ENCODE results near the gene RABAC1. TPM values are rescaled to one million over a fixed set of nuclear protein-coding genes. Genes with fewer than 3 reads are reported as not detected.

RABAC1 gene
- total and polyA plus RNA-seq, 9 of the 15 experiments (the other 6 are each of a cell fraction or from before 2014, with no cell fraction given), result 2.4 to 28.1 (median 9.3) TPM

GRCh38 chr19:41928221-41928683, 30.9 kb downstream of the RABAC1 start, which contains the start of gene ERFL (continued):
- TF ChIP-seq PRDM10 (IDR thresholded peaks at IDR 0.05; ENCODE audit: partially characterized antibody), result no peak
- TF ChIP-seq CBFA2T2 (conservative IDR thresholded peaks at IDR 0.05), result no peak
- TF ChIP-seq ZFP36 (IDR thresholded peaks at IDR 0.05; ENCODE audit: low read depth, low read length, partially characterized antibody), result no peak
- no peak for TF ChIP-seq HEY1 (CRISPR knock-in tag; IDR thresholded peaks at IDR 0.05; ENCODE audit: borderline replicate concordance)
- TF ChIP-seq GTF3C2 (IDR thresholded peaks at IDR 0.05; ENCODE audit: borderline replicate concordance, extremely low read depth, insufficient read length), result no peak
- no peak for TF ChIP-seq NR2F6 (CRISPR knock-in tag; IDR thresholded peaks at IDR 0.05)
- no peak; the same call in 1 of the 2 replicates for TF ChIP-seq ESRRA (IDR thresholded peaks at IDR 0.05; ENCODE audit: borderline replicate concordance, low read depth)
- TF ChIP-seq, protein P1, sequence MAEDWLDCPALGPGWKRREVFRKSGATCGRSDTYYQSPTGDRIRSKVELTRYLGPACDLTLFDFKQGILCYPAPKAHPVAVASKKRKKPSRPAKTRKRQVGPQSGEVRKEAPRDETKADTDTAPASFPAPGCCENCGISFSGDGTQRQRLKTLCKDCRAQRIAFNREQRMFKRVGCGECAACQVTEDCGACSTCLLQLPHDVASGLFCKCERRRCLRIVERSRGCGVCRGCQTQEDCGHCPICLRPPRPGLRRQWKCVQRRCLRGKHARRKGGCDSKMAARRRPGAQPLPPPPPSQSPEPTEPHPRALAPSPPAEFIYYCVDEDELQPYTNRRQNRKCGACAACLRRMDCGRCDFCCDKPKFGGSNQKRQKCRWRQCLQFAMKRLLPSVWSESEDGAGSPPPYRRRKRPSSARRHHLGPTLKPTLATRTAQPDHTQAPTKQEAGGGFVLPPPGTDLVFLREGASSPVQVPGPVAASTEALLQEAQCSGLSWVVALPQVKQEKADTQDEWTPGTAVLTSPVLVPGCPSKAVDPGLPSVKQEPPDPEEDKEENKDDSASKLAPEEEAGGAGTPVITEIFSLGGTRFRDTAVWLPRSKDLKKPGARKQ (CRISPR knock-in tag; IDR thresholded peaks at IDR 0.05), result no peak
- no peak for TF ChIP-seq OTX1 (CRISPR knock-in tag; IDR thresholded peaks at IDR 0.05)
- 0 out of 2 replicates have a peak, but pooled peaks have one; percentile 61 for TF ChIP-seq GATAD2A (IDR thresholded peaks at IDR 0.05)
- TF ChIP-seq PYGO2 (tag; IDR thresholded peaks at IDR 0.05), result no peak
